22Rv1 (cell line): ENCODE results near the gene PC.
A peak's percentile ranks its signal among the peaks of the same experiment; 100 is the strongest.

Source experiments
- H3K27ac ChIP-seq: fragments of 450-650 bp; 2 replicates; pipeline ENCODE4 v1.5.1; 2017
- ZFX ChIP-seq: fragments of 450-650 bp; IDR thresholded peaks from 2 replicates; pipeline ENCODE4 v1.6.1; 2017; ENCODE audit warnings: antibody characterized with exemption, borderline replicate concordance
- TF ChIP-seq, protein P1 (sequence below): fragments of 450-650 bp; IDR thresholded peaks from 2 replicates; pipeline ENCODE4 v1.5.1; 2017; ENCODE audit warnings: mild to moderate bottlenecking

PC gene

GRCh38 chr11:66858939-66859685, 99.1 kb downstream of the PC start:
- TF ChIP-seq, protein P1, sequence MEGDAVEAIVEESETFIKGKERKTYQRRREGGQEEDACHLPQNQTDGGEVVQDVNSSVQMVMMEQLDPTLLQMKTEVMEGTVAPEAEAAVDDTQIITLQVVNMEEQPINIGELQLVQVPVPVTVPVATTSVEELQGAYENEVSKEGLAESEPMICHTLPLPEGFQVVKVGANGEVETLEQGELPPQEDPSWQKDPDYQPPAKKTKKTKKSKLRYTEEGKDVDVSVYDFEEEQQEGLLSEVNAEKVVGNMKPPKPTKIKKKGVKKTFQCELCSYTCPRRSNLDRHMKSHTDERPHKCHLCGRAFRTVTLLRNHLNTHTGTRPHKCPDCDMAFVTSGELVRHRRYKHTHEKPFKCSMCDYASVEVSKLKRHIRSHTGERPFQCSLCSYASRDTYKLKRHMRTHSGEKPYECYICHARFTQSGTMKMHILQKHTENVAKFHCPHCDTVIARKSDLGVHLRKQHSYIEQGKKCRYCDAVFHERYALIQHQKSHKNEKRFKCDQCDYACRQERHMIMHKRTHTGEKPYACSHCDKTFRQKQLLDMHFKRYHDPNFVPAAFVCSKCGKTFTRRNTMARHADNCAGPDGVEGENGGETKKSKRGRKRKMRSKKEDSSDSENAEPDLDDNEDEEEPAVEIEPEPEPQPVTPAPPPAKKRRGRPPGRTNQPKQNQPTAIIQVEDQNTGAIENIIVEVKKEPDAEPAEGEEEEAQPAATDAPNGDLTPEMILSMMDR, result no peak
- TF ChIP-seq ZFX, result no peak

GRCh38 chr11:66858186-66858938, 99.8 kb downstream of the PC start:
- no peak for TF ChIP-seq ZFX
- TF ChIP-seq, protein P1, result no peak
- no peak overlapping the region for H3K27ac ChIP-seq

More at GRCh38 chr11:66858939-66859685, 99.1 kb downstream of the PC start:
- H3K27ac ChIP-seq, result no peak overlapping the region

GRCh38 chr11:66857927-66858185, 100.3 kb downstream of the PC start:
- no peak overlapping the region for H3K27ac ChIP-seq
- TF ChIP-seq, protein P1, result no peak
- TF ChIP-seq ZFX, result no peak

- TF ChIP-seq, protein P1, result no peak
- no peak for TF ChIP-seq ZFX
- peak overlapping the region; percentile 78 for H3K27ac ChIP-seq
Measured at GRCh38 chr11:66857234-66857926, 100.8 kb downstream of the PC start.

DNA sequence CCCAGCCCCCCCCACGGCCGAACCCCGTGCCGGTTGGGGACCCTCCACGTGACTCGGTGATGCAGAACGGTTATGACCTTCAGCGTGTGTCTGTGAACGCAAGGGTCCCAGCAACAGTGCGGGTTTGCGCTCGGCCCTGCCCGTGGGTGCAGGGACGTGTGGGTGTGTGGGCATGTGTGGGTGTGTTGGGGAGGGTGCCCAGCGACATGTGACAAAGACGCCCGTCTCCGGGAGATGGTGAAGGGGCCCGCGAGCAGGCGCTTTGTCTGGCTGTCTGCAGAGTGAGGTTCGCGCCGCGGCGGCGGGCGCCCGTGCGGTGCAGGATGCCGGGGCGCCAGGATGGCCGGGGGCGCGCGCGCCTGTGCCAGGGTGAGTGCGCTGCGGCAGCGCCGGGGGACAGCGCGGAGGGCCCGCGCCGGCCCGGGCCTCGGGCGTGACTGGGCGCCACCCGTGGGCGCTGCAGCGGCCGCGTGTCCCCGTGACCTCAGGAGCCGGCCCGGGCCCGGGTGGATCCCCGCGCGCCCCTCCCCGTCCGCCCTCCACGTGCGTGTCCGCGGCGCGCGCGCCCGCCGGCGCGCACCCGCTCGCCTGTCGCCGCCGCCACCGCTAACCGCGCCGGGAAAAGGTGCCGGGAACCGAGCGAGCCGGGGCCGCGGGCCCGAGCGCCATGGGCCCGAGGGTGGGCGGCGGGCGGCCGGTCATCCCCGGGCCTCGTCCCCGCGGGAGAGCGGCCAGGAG, 101.5 kb downstream of the PC start, which contains the start of gene LRFN4:
LRFN4 (plus strand) TSS at position 569 of the 738 bp plus-strand sequence. CDS start 681 bp downstream, outside the sequence.
- no peak for TF ChIP-seq ZFX
- TF ChIP-seq, protein P1, result no peak
- peak within 1 kb of the TSS; percentile 78 for H3K27ac ChIP-seq

DNA sequence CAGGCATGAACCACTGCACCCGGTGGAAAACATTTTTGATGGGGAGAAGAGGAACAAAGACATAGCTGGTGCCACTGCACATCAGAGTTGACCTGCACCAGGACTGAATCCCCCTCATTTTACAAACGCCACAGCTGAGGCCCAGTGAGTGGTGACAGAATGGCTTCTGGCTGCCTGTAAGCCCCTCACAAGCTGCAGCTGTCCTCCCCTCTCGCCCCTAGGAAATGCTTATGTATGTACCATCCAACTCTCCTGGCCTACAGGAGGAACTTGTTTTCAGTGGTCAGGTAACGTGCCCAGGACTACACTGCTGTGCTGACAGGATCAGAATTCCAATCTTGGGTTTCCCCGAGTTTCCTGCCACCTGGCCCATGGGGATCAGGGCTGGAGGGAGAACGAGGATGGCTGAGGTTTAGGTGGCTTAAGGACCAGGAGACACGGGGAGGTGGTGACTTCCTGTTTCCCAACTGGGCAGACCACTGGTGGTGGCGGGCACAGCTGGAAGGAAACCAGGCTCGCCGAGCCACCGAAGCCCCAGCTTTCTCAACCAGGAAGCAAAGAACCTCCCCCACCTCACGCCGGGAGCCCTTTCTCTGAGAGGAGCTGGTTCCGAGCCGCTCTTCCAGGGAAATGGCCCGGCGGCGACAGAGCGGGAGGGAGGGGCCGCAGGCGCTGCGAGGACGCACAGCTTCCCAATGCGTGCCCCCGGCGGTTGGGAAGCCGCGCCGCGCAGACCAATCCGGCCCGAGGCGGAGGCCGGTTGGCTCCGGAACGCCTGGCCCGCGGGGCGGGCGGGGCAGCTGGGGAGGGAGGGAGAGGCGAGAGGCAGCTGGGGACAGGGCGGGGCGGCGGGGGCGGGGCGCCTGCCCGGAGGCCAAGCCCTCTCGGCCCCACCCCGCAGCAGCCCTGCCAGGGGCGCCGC, 102.3 kb downstream of the PC start:
- TF ChIP-seq, protein P1, result no peak
- H3K27ac ChIP-seq, result peak overlapping the region; percentile 78
